Natural killer cell (primary cell): ENCODE data around the gene ZNF813. TPM values are rescaled to one million over a fixed set of nuclear protein-coding genes. Genes with fewer than 3 reads are reported as not detected.
"Not testable (repeated sequence)": the region's sequence is repeated elsewhere in the genome, so short reads cannot be mapped to it uniquely, and the experiment has no call there.

Source experiments
- ATAC-seq, 3 donors: fragments of 150-1000 bp in 2 of 3; fragments of 200-7000 bp in 1 of 3; cut with Tn5 transposase; 1 replicate in 1 of 3; 2 replicates in 2 of 3; pipeline ENCODE4 v1.10.0; 2021; ENCODE audit warnings: mild to moderate bottlenecking in 2 of 3, moderate library complexity in 2 of 3
- DNase-seq, 2 donors: peaks; one replicate each; pipeline versions ENCODE4 v3.0.0 to v3.0.0-alpha.2; 2013 to 2021; ENCODE audit warnings: mixed read lengths in 1 of 2
- H3K27ac ChIP-seq: one replicate; pipeline ENCODE4 v1.5.1; 2013; ENCODE audit warnings: mild to moderate bottlenecking, low read length
- H3K27me3 ChIP-seq: one replicate; pipeline ENCODE4 v1.6.1; 2013; ENCODE audit warnings: low read length; ENCODE audit not compliant: control insufficient read depth, insufficient read depth
- H3K36me3 ChIP-seq: one replicate; pipeline ENCODE4 v1.6.1; 2013; ENCODE audit warnings: low read length; ENCODE audit not compliant: control insufficient read depth, insufficient read depth
- H3K4me1 ChIP-seq: one replicate; pipeline ENCODE4 v1.6.1; 2013; ENCODE audit warnings: low read length; ENCODE audit not compliant: control insufficient read depth, insufficient read depth
- H3K4me3 ChIP-seq: one replicate; pipeline ENCODE4 v1.5.1; 2013; ENCODE audit warnings: low read length
- H3K9me3 ChIP-seq: one replicate; pipeline ENCODE4 v1.6.1; 2013; ENCODE audit warnings: low read length; ENCODE audit not compliant: control insufficient read depth, insufficient read depth
- H3K27ac Mint-ChIP-seq, 2 donors: one replicate each; pipeline ENCODE4 v1.8.0; 2022; ENCODE audit warnings: mild to moderate bottlenecking in 2 of 2, mixed read lengths in 2 of 2, moderate library complexity in 1 of 2
- H3K27me3 Mint-ChIP-seq, 2 donors: one replicate each; pipeline ENCODE4 v1.8.0; 2022; ENCODE audit warnings: low read depth in 2 of 2, mixed read lengths in 2 of 2
- H3K36me3 Mint-ChIP-seq: one replicate; pipeline ENCODE4 v1.8.0; 2022; ENCODE audit warnings: mixed read lengths
- H3K4me1 Mint-ChIP-seq, 2 donors: one replicate each; pipeline ENCODE4 v1.8.0; 2022; ENCODE audit warnings: mixed read lengths in 2 of 2
- H3K4me3 Mint-ChIP-seq: one replicate; pipeline ENCODE4 v1.8.0; 2022; ENCODE audit warnings: mild to moderate bottlenecking, moderate library complexity, mixed read lengths
- H3K9me3 Mint-ChIP-seq, 2 donors: one replicate each; pipeline ENCODE4 v1.8.0; 2022; ENCODE audit warnings: mixed read lengths in 2 of 2
- WGBS: methylation state at CpG from one replicate; pipeline ENCODE4 v1.1.7; 2013; ENCODE audit warnings: missing lambda C conversion rate; ENCODE audit not compliant: insufficient coverage; 5-methylcytosine and 5-hydroxymethylcytosine counted together
- intact Hi-C: fragments of 100-400 bp; cut with micrococcal nuclease; formaldehyde crosslinking; loops from one replicate; pipeline ENCODE4 v1.14.2; 2022
- total RNA-seq, 4 donors: library from RNA; stranded (reverse); fragments of 120-200 nt in 1 of 4; gene quantifications; one replicate each; pipeline versions ENCODE4 v1.2.3 to v1.2.4, GENCODE V29; 2013 to 2022
- TF ChIP-seq, protein P1 (sequence below): fragments of 200-600 bp; IDR thresholded peaks from one replicate; pipeline ENCODE4 v1.8.0; 2022; ENCODE audit warnings: antibody characterized with exemption

Gene ZNF813
- total RNA-seq, 3 donors from 2014 or later (not counting 1 experiment from before 2014, with no cell fraction given) = 2.5 to 5.0 (median 3.1) TPM

DNA sequence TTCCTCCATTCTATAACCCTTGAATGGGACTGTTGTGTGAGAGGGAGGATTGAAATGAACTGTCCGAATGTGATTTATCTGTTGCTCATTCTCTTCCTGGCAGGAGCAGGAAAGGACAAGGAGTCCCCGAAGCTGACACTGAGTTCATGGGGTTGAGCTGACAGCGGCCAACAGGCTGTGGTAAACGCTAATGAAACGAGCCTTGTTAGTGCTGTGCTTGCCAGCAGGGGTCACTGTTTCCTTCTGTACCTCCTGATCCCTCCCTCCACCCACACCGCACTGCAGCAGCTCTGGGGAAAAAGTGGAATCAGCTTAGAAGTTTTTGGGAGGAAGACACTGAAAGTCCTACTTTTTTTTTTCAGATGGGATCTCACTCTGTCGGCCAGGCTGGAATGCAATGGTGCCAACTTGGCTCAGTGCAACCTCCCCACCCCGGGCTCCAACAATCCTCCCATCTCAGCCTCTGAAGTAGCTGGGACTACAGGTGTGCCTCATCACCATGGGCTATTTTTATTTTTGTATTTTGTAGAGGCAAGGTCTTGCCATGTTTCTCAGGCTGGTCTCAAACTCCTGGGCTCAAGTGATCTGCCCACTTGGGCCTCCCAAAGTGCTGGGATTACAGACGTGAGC lies 42.5 kb upstream of the ZNF813 start:
- ATAC-seq (peak; percentile 89 to 99 (median 98)), DNase-seq (peak; percentile 47 to 88)
- H3K9me3 Mint-ChIP-seq = no peaks in the 10 kb centered on the region
- intact Hi-C loops = loop anchor here (1.0 to 2.0 kb wide), 3 partner anchors 30 to 321 kb away; partner anchors contain the start of gene ZNF765
- H3K9me3 ChIP-seq = no peaks in the 10 kb centered on the region
- H3K36me3 ChIP-seq = no peaks in the 10 kb centered on the region
- no peaks in the 10 kb centered on the region for H3K4me1 Mint-ChIP-seq
- 22% methylated on average over 7 of the region's 9 CpGs for WGBS
- no peak overlapping the region for H3K4me3 Mint-ChIP-seq
- no peak overlapping the region for H3K27ac Mint-ChIP-seq
- no peaks in the 10 kb centered on the region for H3K4me1 ChIP-seq
- no peaks in the 10 kb centered on the region for H3K36me3 Mint-ChIP-seq
- no peak overlapping the region for H3K27ac ChIP-seq
- H3K27me3 Mint-ChIP-seq = no peaks in the 10 kb centered on the region
- no peaks in the 10 kb centered on the region for H3K27me3 ChIP-seq
- H3K4me3 ChIP-seq = no peak overlapping the region
- TF ChIP-seq, protein P1, sequence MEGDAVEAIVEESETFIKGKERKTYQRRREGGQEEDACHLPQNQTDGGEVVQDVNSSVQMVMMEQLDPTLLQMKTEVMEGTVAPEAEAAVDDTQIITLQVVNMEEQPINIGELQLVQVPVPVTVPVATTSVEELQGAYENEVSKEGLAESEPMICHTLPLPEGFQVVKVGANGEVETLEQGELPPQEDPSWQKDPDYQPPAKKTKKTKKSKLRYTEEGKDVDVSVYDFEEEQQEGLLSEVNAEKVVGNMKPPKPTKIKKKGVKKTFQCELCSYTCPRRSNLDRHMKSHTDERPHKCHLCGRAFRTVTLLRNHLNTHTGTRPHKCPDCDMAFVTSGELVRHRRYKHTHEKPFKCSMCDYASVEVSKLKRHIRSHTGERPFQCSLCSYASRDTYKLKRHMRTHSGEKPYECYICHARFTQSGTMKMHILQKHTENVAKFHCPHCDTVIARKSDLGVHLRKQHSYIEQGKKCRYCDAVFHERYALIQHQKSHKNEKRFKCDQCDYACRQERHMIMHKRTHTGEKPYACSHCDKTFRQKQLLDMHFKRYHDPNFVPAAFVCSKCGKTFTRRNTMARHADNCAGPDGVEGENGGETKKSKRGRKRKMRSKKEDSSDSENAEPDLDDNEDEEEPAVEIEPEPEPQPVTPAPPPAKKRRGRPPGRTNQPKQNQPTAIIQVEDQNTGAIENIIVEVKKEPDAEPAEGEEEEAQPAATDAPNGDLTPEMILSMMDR = peak; percentile 81

DNA sequence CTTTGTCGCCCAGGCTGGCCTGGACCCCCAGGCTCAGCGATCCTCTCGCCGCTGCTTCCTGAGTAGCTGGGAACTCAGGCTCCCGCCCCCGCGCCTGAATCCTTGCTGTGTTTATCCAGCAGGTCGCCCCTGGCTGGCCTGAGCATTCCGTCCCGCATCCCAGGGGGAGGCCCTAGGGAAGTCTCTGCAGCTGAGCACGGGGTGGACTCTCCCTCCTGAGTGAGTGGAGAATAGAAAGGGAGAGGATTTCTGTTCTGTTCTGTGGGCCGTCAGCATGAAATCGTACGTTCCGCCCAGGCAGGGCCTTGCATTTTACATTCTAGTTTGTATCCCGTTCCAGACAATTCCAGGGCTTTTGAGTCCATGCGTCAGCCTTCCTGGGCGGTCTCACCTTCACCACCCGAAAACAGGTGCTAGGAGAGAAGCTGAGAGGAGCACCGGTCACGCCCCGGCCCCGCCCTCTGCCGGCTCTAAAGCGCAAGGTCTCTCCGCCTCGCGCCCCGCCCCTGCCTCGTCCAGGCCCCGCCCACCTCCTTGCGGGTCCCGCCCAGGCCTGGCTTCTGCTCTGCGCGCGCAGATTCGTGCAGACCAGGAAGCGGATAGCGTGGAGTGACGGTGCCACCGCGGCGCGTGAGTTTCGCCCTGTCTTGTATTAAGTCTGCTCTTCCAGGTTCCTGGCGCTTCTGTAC lies 36.0 kb upstream of the ZNF813 start, which contains the start of gene ZNF761:
Gene ZNF761 (plus strand): TSS at position 586 of the 689 bp plus-strand sequence. CDS start 15,285 bp downstream, outside the sequence.
- ATAC-seq = peak; percentile 98 to 100 (median 99)
- H3K4me1 Mint-ChIP-seq = peaks cover 27 to 32% of the 10 kb centered on the region in 2 donors
- WGBS = 1% methylated on average over 46 of the region's 46 CpGs

DNA sequence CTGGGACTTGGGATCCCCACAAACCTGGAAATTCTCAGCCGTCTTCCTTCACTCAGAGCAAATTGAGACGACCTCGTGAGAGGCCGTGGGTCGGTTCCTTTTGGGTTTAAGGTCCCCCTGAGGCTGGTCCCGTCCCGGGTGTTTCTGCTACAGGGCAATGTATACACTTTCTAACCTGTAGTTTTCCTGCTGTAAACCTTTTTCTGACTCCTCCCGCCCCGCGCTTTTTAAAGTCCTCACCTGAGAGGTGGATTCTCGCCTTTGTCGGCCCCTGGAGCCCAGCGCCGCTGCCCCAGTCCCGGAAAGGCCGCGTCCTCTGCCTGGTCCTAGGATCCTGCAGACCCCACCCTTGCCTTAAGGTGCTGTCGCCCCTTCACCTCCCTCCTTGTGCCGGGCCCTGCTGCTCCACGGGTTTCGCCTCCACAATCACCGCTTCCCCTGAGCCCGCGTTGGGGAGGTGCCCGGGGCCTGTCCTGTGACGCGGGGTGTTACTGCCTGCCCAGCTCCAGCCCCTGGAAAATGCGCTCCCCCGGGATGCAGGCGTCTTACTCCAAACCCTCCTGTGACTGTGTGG lies 35.4 kb upstream of the ZNF813 start:
- H3K36me3 ChIP-seq = peaks cover 8% of the 10 kb centered on the region
- Mint-ChIP-seq H3K9me3 (no peaks in the 10 kb centered on the region), H3K27ac (peak overlapping the region; percentile 90 to 92), H3K4me3 (peak overlapping the region; percentile 95), H3K4me1 (peaks cover 27 to 32% of the 10 kb centered on the region in 2 donors), H3K36me3 (peaks cover 8% of the 10 kb centered on the region), H3K27me3 (no peaks in the 10 kb centered on the region)
- H3K4me3 ChIP-seq = peak overlapping the region; percentile 77
- under 1% methylated on average over 30 of the region's 30 CpGs for whole genome bisulfite sequencing
- ATAC-seq (peak; percentile 27 to 48 (median 32)), DNase-seq (no peak)
- peak overlapping the region; percentile 77 for H3K27ac ChIP-seq
- TF ChIP-seq, protein P1 = no peak
- no peaks in the 10 kb centered on the region for H3K9me3 ChIP-seq
- H3K4me1 ChIP-seq = peaks cover 14% of the 10 kb centered on the region
- intact Hi-C loops = loop anchor here (5.0 kb wide), 1 partner anchor 235 kb away; no protein-coding TSS in a partner anchor
- H3K27me3 ChIP-seq = no peaks in the 10 kb centered on the region

More for the DNA sequence above, 36.0 kb upstream of the ZNF813 start, which contains the start of gene ZNF761:
- peak within 1 kb of the TSS; percentile 90 to 92 for H3K27ac Mint-ChIP-seq
- H3K27me3 ChIP-seq = no peaks in the 10 kb centered on the region
- H3K9me3 ChIP-seq = no peaks in the 10 kb centered on the region
- TF ChIP-seq, protein P1 = peak; percentile 36
- no peaks in the 10 kb centered on the region for H3K9me3 Mint-ChIP-seq
- H3K36me3 ChIP-seq = peaks cover 8% of the 10 kb centered on the region
- peak within 1 kb of the TSS; percentile 95 for H3K4me3 Mint-ChIP-seq
- peak; percentile 98 to 99 for DNase-seq
- peak within 1 kb of the TSS; percentile 77 for H3K4me3 ChIP-seq
- intact Hi-C loops = loop anchor here (2.0 to 5.0 kb wide), 2 partner anchors 35 to 234 kb away; partner anchors contain the start of gene ZNF813
- H3K27ac ChIP-seq = peak within 1 kb of the TSS; percentile 77
- no peaks in the 10 kb centered on the region for H3K27me3 Mint-ChIP-seq
- peaks cover 14% of the 10 kb centered on the region for H3K4me1 ChIP-seq
- peaks cover 8% of the 10 kb centered on the region for H3K36me3 Mint-ChIP-seq

DNA sequence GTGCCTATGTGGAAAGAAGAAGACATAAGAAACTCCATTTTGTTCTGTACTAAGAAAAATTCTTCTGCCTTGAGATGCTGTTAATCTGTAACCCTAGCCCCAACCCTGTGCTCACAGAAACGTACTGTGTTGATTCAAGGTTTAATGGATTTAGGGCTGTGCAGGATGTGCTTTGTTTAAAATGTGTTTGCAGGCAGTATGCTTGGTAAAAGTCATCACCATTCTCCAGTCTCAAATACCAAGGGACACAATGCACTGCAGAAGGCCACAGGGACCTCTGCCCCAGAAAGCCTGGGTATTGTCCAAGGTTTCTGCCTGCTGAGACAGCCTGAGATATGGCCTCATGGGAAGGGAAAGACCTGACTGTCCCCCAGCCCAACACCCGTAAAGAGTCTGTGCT lies 23.7 kb upstream of the ZNF813 start:
- H3K4me3 ChIP-seq, H3K27ac Mint-ChIP-seq, H3K27me3 ChIP-seq, DNase-seq, ATAC-seq, intact Hi-C loops, H3K4me3 Mint-ChIP-seq, H3K4me1 Mint-ChIP-seq, H3K4me1 ChIP-seq, H3K27ac ChIP-seq, H3K27me3 Mint-ChIP-seq: not testable (repeated sequence)
- Mint-ChIP-seq H3K9me3 (peaks cover 9 to 20% of the 10 kb centered on the region in 2 donors), H3K36me3 (peaks cover 42% of the 10 kb centered on the region)
- Histone ChIP-seq H3K9me3 (peaks cover 51% of the 10 kb centered on the region), H3K36me3 (peaks cover 14% of the 10 kb centered on the region)
- 100% methylated on average over 2 of the region's 2 CpGs for WGBS

DNA sequence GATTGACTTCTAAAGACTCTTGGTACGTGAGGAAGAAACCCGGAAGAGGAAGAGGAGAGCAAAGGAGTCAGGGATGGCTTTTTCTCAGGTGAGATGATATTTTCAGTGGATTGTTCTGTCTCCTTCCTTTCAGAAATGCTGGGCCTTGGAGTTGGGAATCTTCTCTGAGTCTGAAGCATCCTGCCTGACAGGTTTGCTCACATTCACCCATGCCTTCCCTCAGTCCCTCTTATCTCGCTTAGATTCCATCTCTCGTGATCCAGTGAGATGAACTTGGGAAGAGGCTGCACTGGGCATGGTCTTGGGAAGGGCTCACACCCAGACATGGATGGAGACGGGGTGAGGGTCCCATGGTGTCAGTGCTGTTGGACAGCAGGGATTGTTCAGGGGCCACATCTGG lies 20.3 kb upstream of the ZNF813 start:
- H3K27me3 ChIP-seq, DNase-seq, ATAC-seq, H3K4me1 ChIP-seq, H3K27ac ChIP-seq, H3K4me1 Mint-ChIP-seq, H3K4me3 ChIP-seq, H3K27ac Mint-ChIP-seq, H3K27me3 Mint-ChIP-seq, intact Hi-C loops, H3K4me3 Mint-ChIP-seq: not testable (repeated sequence)
- Histone ChIP-seq H3K36me3 (peaks cover 27% of the 10 kb centered on the region), H3K9me3 (peaks cover 51% of the 10 kb centered on the region)
- Mint-ChIP-seq H3K9me3 (peaks cover 7 to 18% of the 10 kb centered on the region in 2 donors), H3K36me3 (peaks cover 59% of the 10 kb centered on the region)
- 97% methylated on average over 5 of the region's 5 CpGs for WGBS
